Stimulated activated CD4-positive, alpha-beta T cell treated with anti-CD3 and anti-CD28 coated beads, TNF-alpha, amount 100 ng/mL, for 4 hours (primary cell): Measurements from ENCODE around the gene QRICH1.
A peak's percentile ranks its signal among the peaks of the same experiment; 100 is the strongest.
"Not testable (repeated sequence)": the region's sequence is repeated elsewhere in the genome, so short reads cannot be mapped to it uniquely, and the experiment has no call there.

Experiments
- DNase-seq, 3 experiments: peaks; one replicate each; pipeline ENCODE4 v3.0.0-alpha.2; 2020; ENCODE audit warnings: low read depth in 3 of 3

Gene QRICH1

GRCh38 chr3:49017229-49017970, 76.5 kb downstream of the QRICH1 start:
- DNase-seq: no peak

DNA sequence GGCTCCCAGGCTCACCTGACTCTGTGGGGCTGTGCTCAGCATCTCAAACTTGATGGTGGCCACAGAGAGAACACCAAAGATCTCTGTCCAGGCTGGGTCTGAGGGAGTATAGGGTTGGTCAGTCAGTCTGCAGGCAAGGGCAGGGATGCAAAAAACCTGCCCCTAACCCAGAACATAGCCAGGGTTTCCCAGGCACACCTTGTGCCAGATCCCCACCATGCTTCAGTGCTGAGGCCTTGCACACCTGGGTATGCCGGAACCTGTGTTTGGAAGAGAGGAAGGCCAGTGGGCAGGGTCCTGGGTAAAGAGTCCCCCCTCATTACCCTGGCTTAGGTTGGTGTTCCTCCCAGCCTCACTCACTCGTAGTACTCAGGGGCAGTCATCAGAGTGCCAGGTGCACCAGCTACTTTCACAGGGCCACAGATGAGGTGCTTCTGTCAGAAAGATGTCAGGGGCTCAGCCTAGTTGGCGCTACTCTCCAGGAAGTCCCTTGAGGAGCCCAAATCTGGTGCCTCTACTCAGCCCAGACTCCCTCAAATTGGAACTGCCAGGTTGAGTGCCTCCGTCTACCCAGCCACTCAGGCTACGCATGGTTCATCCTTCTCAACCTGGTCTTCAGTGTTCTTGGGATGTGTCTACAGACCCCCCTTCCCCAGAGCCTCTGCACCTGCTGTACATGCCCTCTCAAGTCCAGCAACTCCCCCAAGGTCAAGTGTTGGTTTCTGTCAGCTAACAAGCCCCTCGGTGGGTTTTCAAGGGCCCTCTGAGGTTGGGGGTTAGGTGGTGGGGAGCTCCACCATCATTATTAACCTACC, 77.2 kb downstream of the QRICH1 start:
- DNase-seq: no peak

DNA sequence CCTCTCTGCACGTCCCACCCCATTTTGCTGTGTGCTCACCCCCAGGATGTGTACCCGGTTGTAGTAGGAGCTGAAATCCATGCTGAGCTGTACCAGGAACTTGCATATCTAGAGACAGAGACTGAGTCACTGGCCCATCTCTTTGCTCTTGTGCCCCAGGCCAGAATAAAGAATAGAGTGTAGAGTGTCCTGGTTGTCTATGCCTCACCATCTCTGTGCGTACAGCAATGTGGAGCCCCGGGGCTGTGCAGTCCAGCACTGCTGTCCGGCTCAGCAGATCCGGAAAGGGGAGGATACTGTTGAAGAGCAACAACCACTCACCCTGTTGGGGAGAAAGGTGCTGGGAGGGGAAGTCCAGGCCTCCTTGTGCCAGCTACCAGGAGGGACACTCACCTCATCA, 78.1 kb downstream of the QRICH1 start:
- DNase-seq: no peak

DNA sequence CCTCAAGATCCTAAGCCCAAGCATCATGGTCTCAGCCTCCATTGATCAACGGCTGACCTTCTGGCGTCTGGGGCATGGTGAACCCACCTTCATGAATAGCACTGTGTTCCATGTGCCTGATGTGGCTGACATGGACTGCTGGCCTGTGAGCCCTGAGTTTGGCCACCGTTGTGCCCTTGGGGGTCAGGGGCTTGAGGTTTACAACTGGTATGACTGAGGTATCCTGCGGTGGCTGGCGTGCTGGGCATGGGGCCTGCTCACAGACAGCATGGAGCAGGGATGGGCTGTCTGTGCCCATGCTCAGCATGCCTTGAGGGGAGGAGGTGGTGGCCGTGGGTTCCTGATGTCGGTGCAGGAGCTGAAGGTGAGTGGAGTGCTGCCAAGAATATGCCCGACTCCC, 78.8 kb downstream of the QRICH1 start:
- DNase-seq: no peak

GRCh38 chr3:49013738-49014660, 79.9 kb downstream of the QRICH1 start:
- DNase-seq: no peak

GRCh38 chr3:49013113-49013737, 80.6 kb downstream of the QRICH1 start:
- no peak for DNase-seq

GRCh38 chr3:49012441-49013017, 81.3 kb downstream of the QRICH1 start:
- no peak for DNase-seq

DNA sequence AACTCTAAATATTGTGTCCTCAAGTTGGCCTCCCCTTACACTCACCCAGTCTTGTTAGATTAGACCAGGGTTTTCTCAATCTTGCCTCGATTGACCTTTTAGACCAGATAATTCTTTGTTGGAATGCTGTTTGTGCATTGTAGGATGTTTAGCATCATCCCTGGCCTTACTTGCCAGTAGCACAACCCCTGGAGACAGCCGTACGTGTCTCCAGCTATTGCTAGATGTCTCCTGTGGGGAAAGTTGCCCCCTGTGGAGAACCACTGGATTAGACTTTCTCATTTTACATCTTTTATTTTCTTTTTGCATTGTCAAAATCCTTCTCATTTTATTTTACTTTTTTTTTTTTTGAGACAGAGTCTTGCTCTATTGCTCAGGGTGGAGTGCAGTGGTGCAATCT, 84.5 kb downstream of the QRICH1 start:
- no peak for DNase-seq

DNA sequence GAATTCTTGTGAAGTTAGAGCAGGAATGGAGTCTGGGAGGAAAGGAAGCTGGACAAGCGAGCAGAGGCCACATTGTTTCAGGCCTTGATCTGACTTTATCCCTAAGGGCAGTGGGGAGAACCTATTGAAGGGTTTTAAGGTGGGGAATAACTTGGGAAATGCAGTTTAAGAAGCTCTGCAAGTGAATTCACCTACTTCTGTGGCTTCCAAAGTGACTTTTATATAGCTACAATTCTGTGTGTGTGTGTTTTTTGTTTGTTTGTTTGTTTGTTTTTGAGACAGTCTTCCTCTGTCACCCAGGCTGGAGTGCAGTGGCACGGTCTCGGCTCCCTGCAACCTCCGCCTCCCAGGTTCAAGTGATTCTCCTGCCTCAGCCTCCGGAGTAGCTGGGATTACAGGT, 85.2 kb downstream of the QRICH1 start:
- DNase-seq: not testable (repeated sequence)

DNA sequence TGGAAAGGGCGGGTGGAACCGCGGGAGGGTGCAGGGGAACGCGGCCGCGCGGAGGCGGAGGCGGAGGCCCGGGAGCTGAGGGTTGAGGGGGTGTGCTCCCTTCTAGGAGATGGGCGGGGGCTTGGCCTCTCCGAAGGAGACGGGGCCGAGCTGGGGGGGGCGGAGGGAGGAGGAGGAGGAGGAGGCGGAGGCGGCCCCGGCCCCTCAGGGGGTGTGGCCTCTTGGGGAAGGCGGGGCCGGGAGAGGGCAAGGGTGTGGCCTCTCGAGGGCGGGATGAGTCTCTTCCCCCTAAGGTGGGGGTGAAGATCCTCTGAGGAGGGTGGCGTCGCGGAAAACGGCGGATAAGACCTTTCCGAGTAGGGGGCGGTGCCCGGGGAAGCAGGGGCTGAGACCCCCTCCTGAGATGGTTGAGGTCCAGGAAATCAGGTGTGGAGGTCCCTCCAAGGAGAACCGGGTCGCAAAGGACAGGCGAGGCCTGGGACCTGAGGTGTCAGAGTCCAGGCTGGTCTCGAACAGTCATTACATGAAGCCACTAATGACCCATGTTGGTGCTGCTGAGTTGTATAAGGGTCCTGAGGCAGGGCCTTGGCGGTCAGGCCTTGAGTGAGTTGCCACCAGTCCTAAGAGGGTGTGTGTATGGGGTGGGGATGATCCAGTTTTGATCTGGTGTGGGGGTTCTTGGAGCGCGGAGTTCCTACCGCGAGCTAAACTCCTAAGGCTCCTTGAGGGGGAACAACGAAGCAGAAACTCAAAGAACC, 85.9 kb downstream of the QRICH1 start:
- peak; percentile 84 to 90 (median 89) for DNase-seq

GRCh38 chr3:49007068-49007770, 86.7 kb downstream of the QRICH1 start, which contains the start of gene WDR6:
TSS of gene WDR6 (plus strand) at chr3:49007391. CDS start at chr3:49007432, 41 bp downstream.
- DNase-seq: peak; percentile 92 to 94 (median 93)

DNA sequence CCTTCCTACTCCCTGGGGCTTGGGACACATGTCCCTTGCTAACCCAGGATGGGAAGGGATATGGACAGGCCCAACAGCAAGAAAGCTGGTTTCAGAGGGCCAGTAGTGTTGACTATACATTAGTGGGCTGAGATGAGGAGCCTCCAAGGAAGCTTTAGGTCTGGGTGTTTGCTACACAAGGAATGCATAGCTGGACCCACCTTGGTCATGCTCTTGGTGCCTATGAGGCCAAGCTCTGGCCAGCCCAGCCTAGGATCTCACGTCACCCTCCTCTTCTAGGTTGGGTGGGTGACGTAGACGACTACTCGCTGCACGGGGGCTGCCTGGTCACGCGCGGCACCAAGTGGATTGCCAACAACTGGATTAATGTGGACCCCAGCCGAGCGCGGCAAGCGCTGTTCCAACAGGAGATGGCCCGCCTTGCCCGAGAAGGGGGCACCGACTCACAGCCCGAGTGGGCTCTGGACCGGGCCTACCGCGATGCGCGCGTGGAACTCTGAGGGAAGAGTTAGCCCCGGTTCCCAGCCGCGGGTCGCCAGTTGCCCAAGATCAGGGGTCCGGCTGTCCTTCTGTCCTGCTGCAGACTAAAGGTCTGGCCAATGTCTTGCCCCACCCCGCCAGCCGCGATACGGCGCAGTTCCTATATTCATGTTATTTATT, 87.3 kb downstream of the QRICH1 start:
- DNase-seq: no peak

- no peak for DNase-seq
These were observed 87.9 kb downstream of the QRICH1 start for GRCh38 chr3:49005998-49006397.

GRCh38 chr3:49005303-49005680, 88.6 kb downstream of the QRICH1 start:
- DNase-seq: no peak

- no peak for DNase-seq
These were observed 89.2 kb downstream of the QRICH1 start for GRCh38 chr3:49004352-49005302.

DNA sequence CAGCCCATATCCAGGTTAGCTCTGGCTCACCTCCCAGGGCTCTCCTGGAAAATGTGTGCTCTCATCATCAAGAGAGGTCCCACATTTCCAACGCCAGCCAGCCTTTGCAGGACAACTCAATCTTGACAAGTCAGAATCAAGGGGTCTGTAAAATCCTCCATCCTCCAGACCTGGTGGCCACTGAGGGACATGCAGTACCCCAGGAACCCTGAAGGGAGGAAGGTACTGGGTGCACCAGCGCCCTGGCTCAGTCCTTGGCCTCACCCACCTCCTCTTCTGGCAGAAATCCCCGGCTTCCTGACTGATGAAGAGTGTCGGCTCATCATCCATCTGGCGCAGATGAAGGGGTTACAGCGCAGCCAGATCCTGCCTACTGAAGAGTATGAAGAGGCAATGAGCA, 92.7 kb downstream of the QRICH1 start:
- DNase-seq: no peak

GRCh38 chr3:48999085-48999858, 94.6 kb downstream of the QRICH1 start:
- DNase-seq: no peak
